AG09309 (cell line): Measurements from ENCODE around the gene CXCL5.

Experiments
- DNase-seq: peaks from one replicate; pipeline ENCODE4 v3.0.0-alpha.2; 2010; ENCODE audit warnings: low read depth
- H3K4me3 ChIP-seq: 2 replicates; pipeline ENCODE4 v1.5.1; 2011; ENCODE audit warnings: mild to moderate bottlenecking, low read depth, low read length, moderate library complexity; ENCODE audit not compliant: control insufficient read depth
- CTCF ChIP-seq: IDR thresholded peaks from 2 replicates; pipeline ENCODE4 v1.5.1; 2011; ENCODE audit warnings: mild to moderate bottlenecking, low read depth, low read length, inconsistent platforms; ENCODE audit not compliant: insufficient read depth, control insufficient read depth; ENCODE audit errors: missing control alignments

CXCL5 gene

GRCh38 chr4:73979407-73979957, 19.0 kb downstream of the CXCL5 start:
- no peak overlapping the region for H3K4me3 ChIP-seq
- DNase-seq: no peak
- TF ChIP-seq CTCF: no peak

- DNase-seq: peak; percentile 72
- H3K4me3 ChIP-seq: no peak overlapping the region
These were observed 19.6 kb downstream of the CXCL5 start for GRCh38 chr4:73978886-73979285.

GRCh38 chr4:73976716-73977115, 21.8 kb downstream of the CXCL5 start:
- TF ChIP-seq CTCF: no peak
- no peak overlapping the region for H3K4me3 ChIP-seq
- DNase-seq: no peak

More at GRCh38 chr4:73978886-73979285, 19.6 kb downstream of the CXCL5 start:
- no peak for TF ChIP-seq CTCF

- TF ChIP-seq CTCF: no peak
- no peak overlapping the region for H3K4me3 ChIP-seq
- DNase-seq: no peak
These were observed 22.3 kb downstream of the CXCL5 start for GRCh38 chr4:73976217-73976616.

- H3K4me3 ChIP-seq: no peak overlapping the region
- DNase-seq: no peak
- TF ChIP-seq CTCF: no peak
These were observed 24.1 kb downstream of the CXCL5 start for GRCh38 chr4:73974352-73974751.

- no peak overlapping the region for H3K4me3 ChIP-seq
- TF ChIP-seq CTCF: no peak
- no peak for DNase-seq
These were observed 27.5 kb downstream of the CXCL5 start for GRCh38 chr4:73970945-73971344.

- TF ChIP-seq CTCF: no peak
- H3K4me3 ChIP-seq: no peak overlapping the region
- no peak for DNase-seq
These were observed 28.5 kb downstream of the CXCL5 start for GRCh38 chr4:73970011-73970410.
